GM18520 (cell line): ENCODE results near the gene PLD2.
"Not testable (repeated sequence)": the region's sequence is repeated elsewhere in the genome, so short reads cannot be mapped to it uniquely, and the experiment has no call there.

Experiments used
- ATAC-seq: cut with Tn5 transposase; IDR thresholded peaks from one replicate; pipeline ENCODE4 v1.9.1; 2021; ENCODE audit not compliant: unreplicated experiment

PLD2 gene

DNA sequence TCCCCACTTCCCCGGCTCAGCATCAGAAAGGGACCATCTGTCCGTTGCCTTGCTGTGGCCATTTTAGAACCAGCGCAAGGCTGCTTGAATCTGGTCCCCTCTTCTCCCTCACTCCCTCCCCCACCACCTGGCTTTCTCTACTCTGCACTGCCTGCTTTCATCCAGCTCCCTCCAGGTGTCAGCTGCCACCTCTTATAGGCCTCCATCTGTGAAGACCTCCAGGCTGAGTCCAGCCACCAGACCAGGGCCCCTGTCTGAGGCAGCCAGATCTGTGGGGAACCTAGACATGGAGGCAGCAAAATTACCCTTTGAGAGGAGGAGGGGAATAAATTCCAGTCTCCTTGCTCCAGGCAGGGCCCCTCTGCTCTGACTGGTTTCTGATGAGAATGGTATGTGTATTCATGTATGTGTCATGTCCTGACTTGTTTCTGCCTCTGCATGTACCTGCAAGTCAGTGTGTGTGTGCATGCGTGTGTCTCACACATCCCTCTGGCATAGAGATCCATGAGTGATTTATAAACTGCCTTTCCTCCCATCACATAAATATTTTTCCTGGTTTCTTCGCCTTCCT lies 47.2 kb downstream of the PLD2 start:
- ATAC-seq: no peak

DNA sequence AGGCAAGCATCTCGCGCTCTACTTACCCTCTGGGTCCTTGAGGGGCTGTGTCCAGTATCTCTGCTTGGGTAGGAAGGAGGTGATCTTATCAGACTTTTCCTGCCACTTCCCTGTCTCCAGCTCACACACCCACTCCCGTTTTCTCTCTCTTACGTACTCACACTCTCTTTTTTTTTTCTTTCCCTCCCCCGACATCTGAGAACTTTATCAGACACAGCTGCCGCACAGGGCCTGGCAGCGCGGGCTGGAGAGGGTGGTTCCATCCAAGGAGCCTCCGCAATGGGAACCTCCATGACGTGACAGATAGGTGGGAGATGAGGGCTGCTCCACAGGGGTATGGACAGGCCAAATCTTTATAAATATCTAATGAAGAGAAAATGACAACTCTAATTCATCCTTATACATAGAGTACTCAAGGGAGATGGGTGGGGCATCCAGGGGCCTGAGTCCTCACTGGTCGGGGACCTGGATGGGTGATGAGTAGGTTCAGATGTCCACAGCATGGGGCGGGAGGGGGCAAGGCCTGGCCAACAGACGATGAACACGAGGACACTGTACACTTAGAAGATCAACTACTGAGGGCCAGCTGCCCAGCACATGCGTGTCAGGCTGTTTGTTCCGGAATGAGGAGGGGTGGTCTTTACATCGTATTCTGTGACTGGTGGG lies 49.5 kb downstream of the PLD2 start:
- no peak for ATAC-seq

DNA sequence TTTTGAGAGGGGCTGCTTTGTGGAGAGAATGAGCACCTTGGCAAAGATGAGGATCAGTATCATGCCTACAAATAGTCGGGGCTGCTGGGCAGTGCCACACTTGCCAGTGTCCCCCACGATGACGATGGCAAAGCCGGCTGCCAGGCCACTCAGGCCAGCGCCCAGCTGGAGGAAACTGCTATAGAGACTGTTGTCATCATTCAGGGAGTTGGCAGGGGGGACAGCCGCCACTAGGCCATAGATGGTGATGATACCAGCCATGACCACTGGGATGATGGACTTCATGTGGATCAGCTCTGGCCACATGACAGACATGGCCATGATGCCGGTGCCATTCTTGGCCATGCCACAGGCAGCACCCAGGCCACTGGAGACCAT lies 50.0 kb downstream of the PLD2 start:
- ATAC-seq: no peak

DNA sequence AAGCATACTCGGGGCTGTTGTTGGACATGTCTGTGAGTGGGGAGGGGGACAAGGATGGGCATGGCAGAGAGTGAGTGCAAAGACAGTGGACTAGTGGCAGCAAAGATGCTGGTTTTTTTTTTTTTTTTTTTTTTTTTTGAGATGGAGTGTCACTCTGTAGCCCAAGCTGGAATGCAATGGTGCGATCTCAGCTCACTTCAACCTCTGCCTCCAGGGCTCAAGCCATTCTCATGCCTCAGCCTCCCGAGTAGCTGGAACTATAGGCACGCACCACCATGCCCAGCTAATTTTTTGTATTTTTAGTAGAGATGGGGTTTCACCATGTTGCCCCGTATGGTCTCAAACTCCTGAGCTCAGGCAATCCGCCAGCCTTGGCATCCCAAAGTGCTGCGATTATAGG lies 50.4 kb downstream of the PLD2 start:
- ATAC-seq: not testable (repeated sequence)

DNA sequence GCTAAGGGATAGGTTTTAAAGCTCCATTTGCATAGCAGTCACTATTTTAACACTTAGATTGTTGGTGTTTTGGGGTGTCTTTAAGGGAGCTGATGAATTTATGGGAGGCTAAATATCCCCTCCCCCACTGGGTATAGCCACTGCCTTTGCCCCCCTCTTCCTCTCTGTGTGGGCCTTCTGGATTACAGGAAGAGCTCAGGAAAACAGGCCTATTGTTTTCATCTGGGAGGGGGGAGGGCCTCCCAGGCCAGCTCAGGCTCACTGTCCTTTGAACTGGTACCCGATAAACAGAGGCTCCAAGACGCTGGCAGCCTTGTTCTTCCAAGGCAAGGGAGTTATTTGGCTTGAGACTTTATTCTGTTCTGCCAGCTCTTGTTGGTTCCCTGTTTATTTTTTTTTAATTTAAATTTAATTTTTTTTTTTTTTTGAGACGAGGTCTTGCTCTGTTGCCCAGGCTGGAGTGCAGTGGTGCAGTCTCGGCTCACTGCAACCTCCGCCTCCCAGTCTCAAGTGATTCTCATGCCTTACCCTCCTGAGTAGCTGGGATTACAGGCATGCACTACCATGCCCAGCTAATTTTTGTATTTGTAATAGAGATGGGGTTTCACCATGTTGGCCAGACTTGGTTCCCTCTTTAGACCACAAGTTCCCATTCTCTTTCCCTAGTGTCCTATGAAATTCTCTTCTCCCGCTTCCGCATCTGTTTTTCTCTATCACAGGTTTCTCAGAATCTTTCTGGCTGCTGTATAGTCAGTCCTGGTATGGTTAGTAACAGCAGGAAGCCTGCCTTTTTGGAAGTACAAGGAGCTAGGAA lies 51.3 kb downstream of the PLD2 start:
- ATAC-seq: no peak

DNA sequence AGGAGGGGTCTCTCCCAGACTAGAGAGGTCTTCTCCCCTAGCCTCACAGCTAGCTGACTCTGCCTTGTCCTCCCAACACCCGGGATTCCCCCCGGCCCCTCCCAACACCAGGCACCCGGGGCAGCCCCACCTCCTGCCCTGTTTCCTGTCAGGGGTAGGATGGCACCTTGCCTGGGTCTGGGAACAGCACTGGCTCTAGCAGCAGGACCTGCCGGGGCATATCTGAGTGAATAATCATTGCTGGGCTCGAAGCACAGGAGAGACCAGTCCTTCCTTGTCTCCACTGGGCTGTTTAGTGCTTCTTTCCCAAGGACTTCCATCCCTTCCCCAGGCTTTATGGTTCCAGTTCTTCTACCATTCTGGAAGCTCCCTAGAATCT lies 51.9 kb downstream of the PLD2 start:
- ATAC-seq: no peak

DNA sequence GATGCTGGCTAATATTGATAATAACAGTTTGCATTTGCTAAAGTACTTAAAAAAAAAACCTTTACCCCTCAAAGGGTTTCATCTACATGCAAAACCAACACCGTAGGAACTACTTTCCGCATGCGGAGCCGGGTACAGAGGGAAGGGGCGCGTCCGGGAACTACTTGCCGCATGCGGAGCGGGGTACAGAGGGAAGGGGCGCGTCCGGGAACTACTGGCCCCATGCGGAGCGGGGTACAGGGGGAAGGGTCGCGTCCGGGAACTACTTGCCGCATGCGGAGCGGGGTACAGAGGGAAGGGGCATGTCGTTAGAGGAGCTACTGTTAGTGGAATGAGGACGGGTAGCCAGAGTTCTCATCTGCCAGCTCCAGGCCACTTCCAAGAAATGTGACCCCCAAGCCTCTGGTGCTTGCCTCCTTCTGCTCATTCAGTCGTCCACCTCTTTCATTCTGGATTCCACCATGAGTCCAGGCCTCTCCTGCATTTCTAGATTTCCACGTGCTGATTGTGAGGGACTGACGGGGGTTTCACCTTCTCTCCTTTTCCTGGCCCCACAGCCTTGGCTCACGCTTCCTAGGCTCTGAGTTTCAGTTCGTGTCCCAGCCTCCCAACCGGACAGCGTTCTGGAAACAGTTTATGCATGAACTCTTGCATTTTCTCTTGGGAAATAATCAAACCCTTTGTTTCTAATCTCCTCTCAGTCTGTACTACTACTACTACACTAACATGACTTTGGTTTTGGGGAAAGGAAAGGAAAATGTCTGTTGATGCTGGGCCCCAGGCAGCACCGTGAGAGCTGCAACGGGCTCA lies 53.1 kb downstream of the PLD2 start:
- no peak for ATAC-seq

DNA sequence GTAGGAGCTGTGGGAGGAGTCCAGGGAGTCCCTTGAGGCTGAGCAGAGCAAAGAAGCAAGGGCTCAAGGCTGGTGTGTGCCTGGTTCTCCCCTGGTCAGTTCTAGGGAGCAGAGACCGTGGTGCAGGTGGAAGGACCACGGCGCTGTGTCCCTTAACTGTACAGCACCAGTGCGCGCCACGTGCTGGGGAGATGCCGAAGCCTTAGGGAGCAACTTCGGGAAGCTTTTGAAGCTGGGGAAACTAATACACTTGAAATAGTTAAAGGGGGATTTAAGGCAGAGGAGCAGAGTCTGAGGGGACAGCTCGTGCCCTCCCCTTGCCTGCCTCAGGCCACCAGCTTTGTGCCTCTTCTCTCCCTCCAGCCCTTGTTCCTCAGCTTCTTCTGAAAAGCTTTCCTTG lies 53.7 kb downstream of the PLD2 start:
- ATAC-seq: no peak

DNA sequence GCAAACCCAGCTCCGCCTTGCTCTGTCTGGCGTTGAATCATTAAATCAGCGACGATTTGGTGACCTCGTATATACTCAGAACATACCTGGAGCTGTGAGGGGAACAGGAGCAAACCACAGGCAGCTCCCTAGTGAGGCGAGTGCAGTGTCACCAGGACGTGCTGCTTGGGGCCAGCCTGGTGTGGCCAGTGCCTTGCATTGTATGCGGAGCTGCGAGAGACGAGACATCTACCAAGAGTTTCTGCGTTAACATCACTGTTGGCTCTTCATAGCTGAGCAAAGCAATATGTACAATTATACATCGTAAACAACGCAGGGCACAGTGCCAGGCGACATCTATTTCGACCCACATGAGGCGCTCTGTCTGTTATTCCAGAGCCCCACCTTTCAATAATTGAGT lies 54.1 kb downstream of the PLD2 start:
- no peak for ATAC-seq

DNA sequence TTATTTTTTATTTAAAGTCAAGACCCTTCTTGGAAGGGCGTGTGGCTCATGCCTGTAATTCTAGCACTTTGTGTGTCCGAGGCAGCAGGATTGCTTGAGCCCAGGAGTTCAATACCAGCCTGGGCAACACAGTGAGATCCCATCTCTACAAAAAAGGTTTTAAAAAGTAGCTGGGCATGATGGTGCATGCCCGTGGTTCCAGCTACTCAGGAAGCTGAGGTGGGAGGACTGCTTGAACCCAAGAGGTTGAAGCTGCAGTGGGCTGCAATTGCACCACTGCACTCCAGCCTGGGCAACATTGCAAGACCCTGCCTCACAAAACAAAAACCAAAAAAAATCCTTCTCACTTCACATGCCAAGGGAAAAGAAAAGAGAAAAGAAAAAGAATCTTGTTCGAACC lies 55.8 kb downstream of the PLD2 start:
- ATAC-seq: no peak

DNA sequence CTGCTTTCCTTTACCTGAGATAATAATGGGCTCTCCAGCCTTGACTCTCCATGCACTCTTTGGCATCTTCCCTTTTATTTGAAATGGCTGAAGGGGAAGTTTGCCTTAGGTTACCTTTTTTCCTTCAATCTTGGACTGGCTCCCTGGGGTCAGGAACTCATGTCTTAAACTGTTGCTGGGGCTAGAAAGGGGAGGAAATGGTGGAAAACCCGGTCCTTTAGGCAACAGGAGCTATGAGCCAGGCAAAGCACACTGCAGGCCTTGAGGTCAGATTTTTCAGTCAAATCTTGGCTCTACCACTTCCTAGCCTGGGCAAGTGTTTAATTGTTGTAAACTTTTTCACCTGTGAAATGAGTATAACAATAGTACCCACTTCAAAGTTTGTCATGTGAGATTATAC lies 56.4 kb downstream of the PLD2 start:
- no peak for ATAC-seq

DNA sequence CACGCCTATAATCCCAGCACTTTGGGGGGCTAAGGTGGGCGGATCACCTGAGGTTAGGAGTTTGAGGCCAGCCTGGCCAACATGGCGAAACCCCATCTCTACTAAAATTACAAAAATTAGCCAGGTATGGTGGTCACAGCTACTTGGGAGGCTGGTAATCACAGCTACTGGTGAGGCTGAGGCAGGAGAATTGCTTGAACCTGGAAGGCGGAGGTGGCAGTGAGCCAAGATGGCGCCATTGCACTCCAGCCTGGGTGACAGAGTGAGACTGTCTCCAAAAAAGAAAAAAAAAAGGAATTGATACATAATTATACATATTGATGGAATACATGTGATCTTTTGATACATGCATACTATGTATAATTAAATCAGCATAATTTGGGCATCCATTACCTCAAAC lies 60.6 kb downstream of the PLD2 start:
- not testable (repeated sequence) for ATAC-seq

DNA sequence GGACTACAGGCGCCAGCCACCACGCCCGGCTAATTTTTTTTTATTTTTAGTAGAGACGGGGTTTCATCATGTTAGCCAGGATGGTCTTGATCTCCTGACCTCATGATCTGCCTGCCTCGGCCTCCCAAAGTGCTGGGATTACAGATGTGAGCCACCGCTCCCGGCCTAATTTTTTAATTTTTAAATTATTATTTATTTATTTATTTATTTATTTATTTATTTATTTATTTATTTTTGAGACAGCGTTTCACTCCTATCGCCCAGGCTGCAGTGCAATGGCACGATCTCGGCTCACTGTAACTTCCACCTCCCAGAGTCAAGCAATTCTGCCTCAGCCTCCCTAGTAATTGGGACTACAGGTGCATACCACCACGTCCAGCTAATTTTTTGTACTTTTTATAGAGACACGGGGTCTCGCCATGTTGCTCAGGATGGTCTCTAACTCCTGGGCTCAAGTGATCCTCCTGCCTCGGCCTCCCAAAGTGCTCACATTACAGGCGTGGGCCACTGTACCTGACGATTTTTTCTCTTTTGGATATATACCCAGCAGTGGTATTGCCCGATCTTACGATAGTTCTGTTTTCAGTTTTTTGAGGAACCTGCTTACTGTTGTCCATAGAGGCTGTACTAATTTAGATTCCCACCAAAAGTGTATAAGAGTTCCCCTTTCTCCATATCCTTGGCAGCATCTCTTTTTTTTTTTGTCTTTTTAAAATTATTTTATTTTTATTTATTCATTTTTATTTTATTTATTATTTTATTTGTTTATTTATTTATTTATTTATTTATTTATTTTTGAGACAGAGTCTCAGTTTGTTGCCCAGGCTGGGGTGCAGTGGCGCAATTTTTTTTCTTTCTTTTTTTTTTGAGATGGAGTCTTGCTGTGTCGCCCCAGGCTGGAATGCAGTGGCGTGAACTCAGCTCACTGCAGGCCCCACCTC lies 62.4 kb downstream of the PLD2 start:
- not testable (repeated sequence) for ATAC-seq

DNA sequence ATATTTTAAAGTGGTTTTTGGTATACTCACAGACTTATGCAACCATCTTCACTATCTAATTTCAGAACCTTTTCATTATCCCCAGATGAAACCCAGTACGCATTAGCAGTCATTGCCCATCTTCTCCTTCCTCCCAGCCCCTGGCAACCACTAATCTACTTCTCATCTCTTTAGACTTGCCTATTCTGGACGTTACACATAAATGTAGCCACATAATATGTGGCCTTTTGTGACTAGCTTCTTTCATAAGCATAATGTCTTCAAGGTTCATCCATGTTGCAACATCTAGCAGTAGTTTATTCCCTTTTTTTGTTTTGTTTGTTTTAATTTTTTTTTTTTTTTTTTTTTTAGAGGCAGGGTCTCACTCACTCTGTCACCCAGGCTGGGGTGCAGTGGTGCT lies 63.9 kb downstream of the PLD2 start:
- no peak for ATAC-seq

DNA sequence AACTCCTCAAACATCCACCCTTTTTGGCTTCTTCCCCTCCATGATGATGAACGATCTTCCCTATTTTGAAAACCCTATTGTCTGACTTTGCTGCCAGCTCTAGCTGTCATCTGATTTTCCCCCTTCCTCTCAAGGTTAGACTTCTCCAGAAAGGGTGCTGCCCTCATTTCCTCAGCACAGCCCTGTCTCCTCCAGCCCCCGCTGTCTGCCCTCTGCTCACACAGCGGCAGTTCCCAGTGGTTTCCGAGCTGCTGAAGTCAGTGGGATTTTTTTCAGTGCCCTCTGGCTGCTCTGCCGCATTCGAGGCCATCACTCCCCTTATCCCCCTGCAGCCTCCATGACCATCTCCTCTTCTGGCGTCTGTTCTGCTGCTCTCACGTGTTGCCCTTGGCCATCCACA lies 65.8 kb downstream of the PLD2 start:
- ATAC-seq: no peak
